Stimulated activated CD4-positive, alpha-beta T cell treated with anti-CD3 and anti-CD28 coated beads, TNF-alpha, amount 100 ng/mL, for 24 hours (primary cell): ENCODE results near the gene UBTD1.
"Not testable (repeated sequence)": the region's sequence is repeated elsewhere in the genome, so short reads cannot be mapped to it uniquely, and the experiment has no call there.

ENCODE experiments used
- DNase-seq, 3 experiments: peaks; one replicate each; pipeline ENCODE4 v3.0.0-alpha.2; 2020; ENCODE audit warnings: low read depth in 3 of 3

The UBTD1 gene

DNA sequence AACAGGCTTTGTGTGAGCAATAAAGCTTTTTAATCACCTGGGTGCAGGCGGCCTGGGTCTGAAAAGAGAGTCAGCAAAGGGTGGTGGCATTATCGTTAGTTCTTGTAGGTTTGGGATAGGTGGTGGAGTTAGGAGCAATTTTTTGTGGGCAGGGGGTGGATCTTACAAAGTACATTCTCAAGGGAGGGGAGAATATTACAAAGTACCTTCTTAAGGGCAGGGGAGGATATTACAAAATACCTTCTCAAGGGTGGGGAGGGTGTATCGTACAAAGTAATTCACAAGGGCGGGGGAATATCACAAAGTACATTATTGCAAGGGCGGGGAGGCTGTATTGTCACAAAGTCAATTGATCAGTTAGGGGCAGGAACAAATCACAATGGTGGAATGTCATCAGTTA, 63.6 kb downstream of the UBTD1 start:
- not testable (repeated sequence) for DNase-seq

GRCh38 chr10:97563337-97563736, 64.6 kb downstream of the UBTD1 start:
- no peak for DNase-seq

DNA sequence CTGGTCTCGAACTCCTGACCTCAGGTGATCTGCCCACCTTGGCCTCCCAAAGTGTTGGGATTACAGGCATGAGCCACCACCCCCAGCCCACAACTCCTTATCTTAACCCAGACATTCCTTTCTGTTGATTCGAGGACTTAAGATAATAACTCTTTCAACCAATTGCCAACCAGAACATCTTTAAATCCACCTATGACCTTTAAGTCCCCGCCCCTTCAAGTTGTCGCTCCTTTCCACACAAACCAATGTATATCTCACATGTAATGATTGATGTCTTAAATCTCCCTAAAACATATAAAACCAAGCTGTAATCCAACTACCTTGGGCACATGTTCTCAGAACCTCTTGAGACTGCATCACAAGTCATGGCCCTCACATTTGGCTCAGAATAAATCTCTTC, 66.1 kb downstream of the UBTD1 start:
- DNase-seq: no peak

- no peak for DNase-seq
Observed at GRCh38 chr10:97566336-97566996, 67.7 kb downstream of the UBTD1 start.

- DNase-seq: no peak
Observed at GRCh38 chr10:97567891-97568290, 69.2 kb downstream of the UBTD1 start.

DNA sequence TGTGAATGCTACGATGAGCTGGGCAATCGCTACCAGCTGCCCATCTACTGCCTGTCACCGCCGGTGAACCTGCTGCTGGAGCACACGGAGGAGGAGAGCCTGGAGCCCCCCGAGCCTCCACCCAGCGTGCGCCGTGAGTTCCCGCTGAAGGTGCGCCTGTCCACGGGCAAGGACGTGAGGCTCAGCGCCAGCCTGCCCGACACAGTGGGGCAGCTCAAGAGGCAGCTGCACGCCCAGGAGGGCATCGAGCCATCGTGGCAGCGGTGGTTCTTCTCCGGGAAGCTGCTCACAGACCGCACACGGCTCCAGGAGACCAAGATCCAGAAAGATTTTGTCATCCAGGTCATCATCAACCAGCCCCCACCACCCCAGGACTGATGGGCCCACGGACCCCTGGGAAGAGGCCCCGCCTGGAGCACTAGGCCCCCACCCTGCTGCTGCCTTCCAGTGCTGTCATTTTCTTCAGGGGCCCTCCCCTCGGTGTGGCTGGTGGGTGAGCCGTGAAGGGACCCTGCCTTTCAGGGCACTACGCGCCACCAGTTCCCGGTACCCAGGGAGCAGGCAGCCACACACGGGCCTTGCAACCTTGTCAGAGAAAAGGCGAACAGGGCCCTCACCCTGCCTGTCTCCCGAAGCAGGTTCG, 71.5 kb downstream of the UBTD1 start:
- no peak for DNase-seq

DNA sequence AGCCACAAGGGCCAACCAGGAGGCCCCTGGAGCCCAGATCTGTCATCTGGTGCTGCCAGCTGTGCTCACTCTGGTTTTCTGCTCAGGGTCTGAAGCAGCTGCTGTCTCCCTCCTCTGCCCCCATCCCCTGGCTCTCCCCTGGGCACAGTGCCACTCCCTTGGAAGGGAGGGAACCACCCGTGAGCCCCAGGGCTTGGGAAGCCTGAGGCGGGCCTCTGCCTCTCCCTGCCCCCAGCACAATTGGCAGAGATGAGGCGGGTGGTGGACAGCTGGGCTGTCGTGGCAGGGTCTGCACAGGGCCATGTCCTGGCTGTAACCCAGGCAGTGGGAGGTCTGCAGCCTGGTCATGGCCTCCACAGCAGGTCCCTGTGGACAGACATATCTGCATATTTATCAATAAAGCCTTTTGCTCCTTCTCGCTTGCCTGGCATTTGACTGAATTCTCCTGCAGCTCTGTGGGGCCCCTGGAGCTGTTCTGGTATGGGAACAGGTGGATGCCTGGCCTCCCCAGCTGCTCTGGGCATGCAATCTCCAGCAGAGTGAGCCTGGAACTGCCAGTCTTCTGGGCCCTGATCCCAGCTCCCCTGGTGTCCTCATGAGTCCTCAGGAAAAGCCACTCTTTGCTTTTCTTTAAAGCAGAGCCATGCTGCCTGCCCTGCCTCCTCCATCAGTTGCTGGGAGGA, 72.2 kb downstream of the UBTD1 start:
- DNase-seq: no peak

- DNase-seq: no peak
Observed at GRCh38 chr10:97571622-97572021, 72.9 kb downstream of the UBTD1 start.

DNA sequence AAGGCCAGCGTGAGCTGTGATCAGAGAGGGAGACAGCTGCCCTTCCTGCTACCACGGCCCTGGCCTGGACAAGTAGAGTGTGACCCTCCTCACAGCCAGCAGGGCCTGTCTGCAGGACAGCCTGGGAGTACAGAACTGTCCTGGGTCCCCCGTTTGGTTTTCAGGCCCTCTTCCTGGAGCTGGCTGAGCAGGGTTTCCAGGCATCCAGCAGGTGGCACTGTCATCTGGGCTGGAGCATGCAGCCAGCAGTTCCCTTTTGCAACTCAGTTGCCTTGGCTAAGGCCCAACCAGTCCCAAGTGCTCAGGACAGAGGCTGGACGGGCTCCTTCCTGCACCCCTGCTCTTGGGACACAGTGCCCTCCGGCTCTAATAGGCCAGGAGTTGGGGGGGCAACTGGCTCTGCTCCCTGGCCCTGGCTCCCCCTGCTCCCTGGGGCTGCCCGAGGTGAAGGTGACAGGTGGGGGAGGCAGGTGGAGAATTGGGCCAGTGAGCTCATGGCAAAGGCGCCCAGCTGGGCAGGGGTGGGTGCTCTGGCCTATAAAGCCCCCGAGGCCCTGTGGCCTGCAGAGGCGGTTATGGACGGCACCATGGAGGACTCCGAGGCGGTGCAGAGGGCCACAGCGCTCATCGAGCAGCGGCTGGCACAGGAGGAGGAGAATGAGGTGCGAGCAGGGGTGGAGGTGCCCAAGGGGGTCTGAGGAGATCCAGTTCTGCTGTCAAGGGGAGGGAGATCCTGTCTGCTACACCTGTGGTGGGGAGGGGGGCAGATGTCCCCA, 73.7 kb downstream of the UBTD1 start, which contains the start of gene ANKRD2:
Gene ANKRD2, plus strand, starts transcription at position 566 of the 776 bp plus-strand sequence. Its CDS starts 10 bp downstream, at position 576.
- peak; percentile 25 to 55 (median 28) for DNase-seq

GRCh38 chr10:97573021-97573420, 74.3 kb downstream of the UBTD1 start:
- DNase-seq: no peak

GRCh38 chr10:97573672-97574071, 74.9 kb downstream of the UBTD1 start:
- no peak for DNase-seq

DNA sequence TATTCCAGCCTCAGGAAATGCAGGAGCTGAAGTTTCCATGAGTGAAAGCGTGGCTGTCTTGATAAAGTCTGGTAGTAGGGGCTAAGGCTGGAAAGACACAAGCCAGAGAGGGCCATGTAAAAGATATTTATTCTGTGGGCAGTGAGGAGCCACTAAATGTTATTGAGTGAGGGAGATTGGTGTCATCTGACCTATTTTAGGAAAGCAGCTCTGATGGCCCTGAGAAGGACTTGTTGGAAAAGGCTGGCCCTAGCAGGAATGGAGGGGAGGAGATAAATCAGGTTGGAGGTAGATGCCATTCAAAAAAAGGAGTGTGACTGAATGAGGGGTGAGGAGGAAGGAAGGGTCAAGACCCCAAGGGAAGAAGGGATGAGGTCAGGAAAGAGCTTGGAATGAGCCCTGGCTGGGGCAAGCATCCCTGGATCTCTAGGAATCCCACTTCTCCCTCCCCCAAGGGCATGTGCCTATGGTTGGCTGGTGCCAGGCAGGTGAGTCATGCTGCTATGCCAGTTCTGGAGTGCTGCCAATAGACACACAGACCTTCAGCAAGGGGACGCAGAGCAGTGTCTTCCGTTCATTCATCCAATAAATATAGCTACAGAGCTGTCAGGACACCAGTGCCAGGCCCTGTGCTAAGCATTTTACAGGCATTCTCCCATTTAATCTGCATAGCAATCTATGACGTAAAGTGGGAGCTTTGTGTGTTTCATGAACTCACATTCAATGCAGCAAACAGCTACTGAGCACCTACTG, 75.8 kb downstream of the UBTD1 start:
- DNase-seq: no peak

DNA sequence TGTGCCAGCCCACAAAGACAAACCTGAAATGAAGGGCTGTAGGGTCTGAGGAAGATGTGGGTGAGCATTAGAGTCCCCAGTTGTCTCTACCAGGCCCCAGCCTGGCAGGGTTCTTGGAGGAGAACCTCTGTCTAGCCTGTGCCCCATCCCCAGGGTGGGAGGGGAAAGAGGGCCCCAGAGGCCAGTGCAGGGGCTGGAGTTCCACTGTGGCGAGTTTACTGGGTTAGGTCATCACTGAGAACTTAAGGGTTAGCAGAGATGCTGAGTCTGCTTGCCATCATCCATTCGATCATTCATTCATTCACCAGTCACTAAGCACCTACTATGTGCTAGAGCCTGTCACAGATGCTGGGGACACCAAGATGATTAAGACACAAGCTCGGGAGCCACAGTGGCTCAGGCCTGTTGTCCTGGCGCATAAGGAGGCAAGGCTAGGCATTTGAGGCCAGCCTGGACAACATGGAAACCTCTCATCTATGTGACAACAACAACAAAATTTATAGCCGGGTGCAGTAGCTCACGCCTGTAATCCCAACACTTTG, 76.5 kb downstream of the UBTD1 start:
- DNase-seq: no peak

- DNase-seq: not testable (repeated sequence)
Observed at GRCh38 chr10:97576487-97576886, 77.8 kb downstream of the UBTD1 start.

GRCh38 chr10:97577701-97578100, 79.0 kb downstream of the UBTD1 start:
- no peak for DNase-seq

GRCh38 chr10:97578171-97578844, 79.6 kb downstream of the UBTD1 start:
- DNase-seq: no peak

GRCh38 chr10:97580421-97581367, 82.0 kb downstream of the UBTD1 start:
- no peak for DNase-seq

GRCh38 chr10:97582169-97582568, 83.4 kb downstream of the UBTD1 start:
- no peak for DNase-seq

DNA sequence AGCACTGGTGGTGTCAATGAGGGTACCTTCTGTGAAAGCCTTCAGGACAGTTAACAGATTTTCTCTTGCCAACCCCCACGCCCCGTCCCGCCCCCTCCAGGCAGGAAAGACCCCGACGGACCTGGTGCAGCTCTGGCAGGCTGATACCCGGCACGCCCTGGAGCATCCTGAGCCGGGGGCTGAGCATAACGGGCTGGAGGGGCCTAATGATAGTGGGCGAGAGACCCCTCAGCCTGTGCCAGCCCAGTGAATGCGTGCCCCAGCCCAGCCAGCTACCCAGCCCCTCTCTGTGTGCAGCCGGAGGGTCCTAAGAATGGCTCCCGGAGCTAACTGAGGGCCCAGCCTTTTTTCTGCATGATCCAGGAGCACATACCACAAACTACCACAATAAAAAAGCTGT, 84.8 kb downstream of the UBTD1 start:
- DNase-seq: no peak
